Activated naive CD4-positive, alpha-beta T cell treated with anti-CD3 and anti-CD28 coated beads for 36 hours (primary cell): ENCODE results near the gene RNF144B. TPM values are rescaled to one million over a fixed set of nuclear protein-coding genes. Genes with fewer than 3 reads are reported as not detected.

Experiments used
- CTCF ChIA-PET: fragments of 350-600 bp; sonication (Branson Sonifier 250); formaldehyde crosslinking; loops from one replicate; lab custom pipeline; 2021; ENCODE audit warnings: antibody characterized with exemption; lab: Charles Lee
- DNase-seq: peaks from one replicate; pipeline ENCODE4 v3.0.0-alpha.2; 2020
- H3K27ac Mint-ChIP-seq: one replicate; pipeline ENCODE4 v1.8.0; 2021; ENCODE audit warnings: mild to moderate bottlenecking, mixed read lengths
- H3K27me3 Mint-ChIP-seq: one replicate; pipeline ENCODE4 v1.8.0; 2021; ENCODE audit warnings: low read depth, mixed read lengths
- H3K36me3 Mint-ChIP-seq: one replicate; pipeline ENCODE4 v1.8.0; 2021; ENCODE audit warnings: low read depth, mixed read lengths
- H3K4me1 Mint-ChIP-seq: one replicate; pipeline ENCODE4 v1.8.0; 2021; ENCODE audit warnings: low read depth, mixed read lengths
- H3K4me3 Mint-ChIP-seq: one replicate; pipeline ENCODE4 v1.8.0; 2021; ENCODE audit warnings: mild to moderate bottlenecking, moderate library complexity, mixed read lengths
- H3K9me3 Mint-ChIP-seq: one replicate; pipeline ENCODE4 v1.8.0; 2021; ENCODE audit warnings: mixed read lengths
- intact Hi-C: fragments of 100-400 bp; cut with micrococcal nuclease; formaldehyde crosslinking; loops from one replicate; pipeline ENCODE4 v1.15.1; 2023
- total RNA-seq, 2 experiments: library from RNA; stranded (reverse); gene quantifications; one replicate each; pipeline ENCODE4 v1.2.3, GENCODE V29; 2021

Gene RNF144B
- total RNA-seq, 2 experiments from 2014 or later, result 1.5 to 3.2 TPM

- Mint-ChIP-seq H3K27ac (no peak overlapping the region), H3K4me3 (no peak overlapping the region), H3K27me3 (peaks cover 10% of the 10 kb centered on the region), H3K9me3 (no peaks in the 10 kb centered on the region), H3K36me3 (no peaks in the 10 kb centered on the region), H3K4me1 (peaks cover 16% of the 10 kb centered on the region)
- DNase-seq, result no peak
- intact Hi-C loops, result loop anchor here (10.0 kb wide), 1 partner anchor 367 kb away; no protein-coding TSS in a partner anchor
- CTCF ChIA-PET, result interaction anchor here (0.8 to 2.5 kb wide), 2 partner anchors 21 to 24 kb away, joined by 5 to 8 read pairs; no protein-coding TSS in a partner anchor
These were observed 94.7 kb downstream of the RNF144B start for GRCh38 chr6:18481870-18482269.

- DNase-seq, result no peak
These were observed 98.7 kb downstream of the RNF144B start for GRCh38 chr6:18485660-18486435.

GRCh38 chr6:18488004-18488403 is 100.9 kb downstream of the RNF144B start:
- no peak overlapping the region for H3K27ac Mint-ChIP-seq
- peaks cover 17% of the 10 kb centered on the region for H3K27me3 Mint-ChIP-seq
- H3K4me1 Mint-ChIP-seq, result peaks cover 13% of the 10 kb centered on the region
- no peaks in the 10 kb centered on the region for H3K36me3 Mint-ChIP-seq
- no peak for DNase-seq
- intact Hi-C loops, result loop anchor here (5.0 to 10.0 kb wide), 3 partner anchors 101 to 606 kb away; partner anchors contain the start of gene RNF144B
- H3K9me3 Mint-ChIP-seq, result no peaks in the 10 kb centered on the region
- H3K4me3 Mint-ChIP-seq, result no peak overlapping the region
- CTCF ChIA-PET, result interaction anchor here (1.2 kb wide), 1 partner anchor 15 kb away, joined by 4 read pairs; no protein-coding TSS in a partner anchor

More at GRCh38 chr6:18485660-18486435, 98.7 kb downstream of the RNF144B start:
- Mint-ChIP-seq H3K36me3 (no peaks in the 10 kb centered on the region), H3K27ac (no peak overlapping the region), H3K27me3 (peaks cover 18% of the 10 kb centered on the region), H3K9me3 (no peaks in the 10 kb centered on the region), H3K4me1 (peaks cover 13% of the 10 kb centered on the region), H3K4me3 (no peak overlapping the region)
- intact Hi-C loops, result loop anchor here (1.0 to 10.0 kb wide), 6 partner anchors 15 to 604 kb away; partner anchors contain the start of gene RNF144B
- CTCF ChIA-PET, result interaction anchor here (0.7 kb wide), 1 partner anchor 16 kb away, joined by 3 read pairs; no protein-coding TSS in a partner anchor

GRCh38 chr6:18488526-18489270 is 101.5 kb downstream of the RNF144B start:
- no peak overlapping the region for H3K4me3 Mint-ChIP-seq
- H3K36me3 Mint-ChIP-seq, result no peaks in the 10 kb centered on the region
- DNase-seq, result no peak
- no peaks in the 10 kb centered on the region for H3K9me3 Mint-ChIP-seq
- peaks cover 13% of the 10 kb centered on the region for H3K4me1 Mint-ChIP-seq
- H3K27ac Mint-ChIP-seq, result no peak overlapping the region
- H3K27me3 Mint-ChIP-seq, result peaks cover 14% of the 10 kb centered on the region
- CTCF ChIA-PET, result interaction anchor here (0.6 to 1.2 kb wide), 3 partner anchors 15 to 166 kb away, joined by 3 to 5 read pairs (median 4); no protein-coding TSS in a partner anchor
- intact Hi-C loops, result loop anchor here (5.0 to 10.0 kb wide), 3 partner anchors 101 to 606 kb away; partner anchors contain the start of gene RNF144B

- CTCF ChIA-PET, result interaction anchor here (0.6 to 1.2 kb wide), 3 partner anchors 14 to 167 kb away, joined by 3 to 5 read pairs (median 4); no protein-coding TSS in a partner anchor
- peaks cover 13% of the 10 kb centered on the region for H3K4me1 Mint-ChIP-seq
- H3K27ac Mint-ChIP-seq, result no peak overlapping the region
- no peaks in the 10 kb centered on the region for H3K36me3 Mint-ChIP-seq
- intact Hi-C loops, result loop anchor here (5.0 to 10.0 kb wide), 3 partner anchors 102 to 607 kb away; partner anchors contain the start of gene RNF144B
- peaks cover 14% of the 10 kb centered on the region for H3K27me3 Mint-ChIP-seq
- no peak overlapping the region for H3K4me3 Mint-ChIP-seq
- no peaks in the 10 kb centered on the region for H3K9me3 Mint-ChIP-seq
- no peak for DNase-seq
These were observed 102.2 kb downstream of the RNF144B start for GRCh38 chr6:18489335-18489734.

GRCh38 chr6:18491308-18492045 is 104.3 kb downstream of the RNF144B start:
- CTCF ChIA-PET, result no interaction called here
- H3K9me3 Mint-ChIP-seq, result no peaks in the 10 kb centered on the region
- H3K27me3 Mint-ChIP-seq, result peaks cover 21% of the 10 kb centered on the region
- DNase-seq, result no peak
- H3K4me1 Mint-ChIP-seq, result peaks cover under 1% of the 10 kb centered on the region
- intact Hi-C loops, result no loop called here
- H3K4me3 Mint-ChIP-seq, result no peak overlapping the region
- H3K36me3 Mint-ChIP-seq, result no peaks in the 10 kb centered on the region
- no peak overlapping the region for H3K27ac Mint-ChIP-seq

- intact Hi-C loops, result no loop called here
- Mint-ChIP-seq H3K36me3 (no peaks in the 10 kb centered on the region), H3K9me3 (no peaks in the 10 kb centered on the region), H3K27ac (no peak overlapping the region), H3K4me3 (no peak overlapping the region), H3K4me1 (no peaks in the 10 kb centered on the region), H3K27me3 (peaks cover 21% of the 10 kb centered on the region)
- CTCF ChIA-PET, result no interaction called here
- DNase-seq, result no peak
These were observed 105.8 kb downstream of the RNF144B start for GRCh38 chr6:18492972-18493371.

- Mint-ChIP-seq H3K4me3 (no peak overlapping the region), H3K9me3 (no peaks in the 10 kb centered on the region), H3K4me1 (no peaks in the 10 kb centered on the region), H3K27me3 (peaks cover 19% of the 10 kb centered on the region), H3K36me3 (no peaks in the 10 kb centered on the region), H3K27ac (no peak overlapping the region)
- CTCF ChIA-PET, result no interaction called here
- DNase-seq, result no peak
- intact Hi-C loops, result no loop called here
These were observed 106.3 kb downstream of the RNF144B start for GRCh38 chr6:18493382-18493891.

GRCh38 chr6:18493925-18494324 is 106.8 kb downstream of the RNF144B start:
- intact Hi-C loops, result no loop called here

GRCh38 chr6:18495236-18495635 is 108.1 kb downstream of the RNF144B start:
- CTCF ChIA-PET, result interaction anchor here (0.5 kb wide), 1 partner anchor 65 kb away, joined by 3 read pairs; no protein-coding TSS in a partner anchor
- Mint-ChIP-seq H3K9me3 (no peaks in the 10 kb centered on the region), H3K27me3 (peaks cover 17% of the 10 kb centered on the region)

More at GRCh38 chr6:18493925-18494324, 106.8 kb downstream of the RNF144B start:
- H3K4me3 Mint-ChIP-seq, result no peak overlapping the region
- H3K27me3 Mint-ChIP-seq, result peaks cover 19% of the 10 kb centered on the region
- H3K4me1 Mint-ChIP-seq, result no peaks in the 10 kb centered on the region
- CTCF ChIA-PET, result no interaction called here
- H3K27ac Mint-ChIP-seq, result no peak overlapping the region
- no peak for DNase-seq
- no peaks in the 10 kb centered on the region for H3K36me3 Mint-ChIP-seq
- no peaks in the 10 kb centered on the region for H3K9me3 Mint-ChIP-seq

GRCh38 chr6:18496462-18496861 is 109.3 kb downstream of the RNF144B start:
- H3K4me1 Mint-ChIP-seq, result no peaks in the 10 kb centered on the region
- intact Hi-C loops, result no loop called here
- H3K27me3 Mint-ChIP-seq, result peaks cover 10% of the 10 kb centered on the region
- no peaks in the 10 kb centered on the region for H3K36me3 Mint-ChIP-seq
- H3K4me3 Mint-ChIP-seq, result no peak overlapping the region
- DNase-seq, result no peak
- no peaks in the 10 kb centered on the region for H3K9me3 Mint-ChIP-seq
- CTCF ChIA-PET, result no interaction called here
- no peak overlapping the region for H3K27ac Mint-ChIP-seq

More at GRCh38 chr6:18495236-18495635, 108.1 kb downstream of the RNF144B start:
- H3K4me3 Mint-ChIP-seq, result no peak overlapping the region
- intact Hi-C loops, result no loop called here
- H3K36me3 Mint-ChIP-seq, result no peaks in the 10 kb centered on the region
- no peak for DNase-seq
- H3K4me1 Mint-ChIP-seq, result no peaks in the 10 kb centered on the region
- no peak overlapping the region for H3K27ac Mint-ChIP-seq
